ENCODE results near the gene CHPF. TPM values are rescaled to one million over a fixed set of nuclear protein-coding genes. Genes with fewer than 3 reads are reported as not detected.

The CHPF gene
- total RNA-seq, 5 donors from 2014 or later (not counting 1 experiment from before 2014, with no cell fraction given) = 5.0 to 12.8 (median 10.8) TPM

DNA sequence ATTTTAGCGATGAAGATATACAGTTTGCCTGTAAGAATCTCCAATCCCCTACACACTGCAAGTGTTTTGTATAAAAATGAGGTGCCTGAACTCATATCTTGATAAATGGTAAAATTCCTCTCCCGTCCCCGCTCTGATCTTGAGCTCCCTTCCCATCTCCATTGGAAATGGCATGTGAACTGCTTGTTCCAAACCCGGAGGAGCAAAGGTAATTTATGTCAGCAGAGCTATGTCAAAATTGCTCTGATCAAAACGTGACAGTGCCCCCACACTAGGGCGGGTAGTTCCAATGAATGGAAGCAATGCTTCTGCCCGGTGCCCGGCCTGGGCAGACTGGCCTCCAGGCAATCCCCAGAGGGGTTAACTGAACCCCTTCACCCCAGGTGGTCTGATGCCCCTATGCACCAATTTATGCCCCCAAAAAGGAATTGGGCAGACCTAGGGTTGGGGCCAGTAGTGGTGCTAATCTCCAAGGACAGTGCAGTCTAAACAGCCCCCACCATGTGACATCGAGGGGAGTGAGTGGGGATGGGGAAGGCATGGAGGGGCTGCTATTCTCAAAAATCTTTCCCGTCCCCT, 48.6 kb downstream of the CHPF start:
- no peak for ATAC-seq (replicated peaks in 1 of 4)
- Histone ChIP-seq H3K9me3 (no peaks in the 10 kb centered on the region), H3K27me3 (replicated peaks in 1 of 2; ENCODE audit: control insufficient read depth in 2 of 2, extremely low read depth in 1 of 2, insufficient read depth in 2 of 2, low read length in 1 of 2) (peaks cover 3 to 82% of the 10 kb centered on the region in 2 experiments), H3K4me3 (ENCODE audit: control insufficient read depth in 1 of 2, extremely low read depth in 1 of 2, low read length in 1 of 2) (no peak overlapping the region), H3K36me3 (ENCODE audit: control insufficient read depth in 2 of 2, extremely low read depth in 1 of 2, insufficient read depth in 1 of 2, low read length in 1 of 2) (no peaks in the 10 kb centered on the region), H3K27ac (ENCODE audit: low read length) (no peak overlapping the region), H3K4me1 (ENCODE audit: control insufficient read depth in 1 of 2, extremely low read depth in 1 of 2, insufficient read depth in 2 of 2, low read length in 2 of 2) (peaks cover 2 to 46% of the 10 kb centered on the region in 2 experiments)
- 10% methylated on average over 4 of the region's 10 CpGs for WGBS (ENCODE audit: insufficient coverage)
- Mint-ChIP-seq H3K4me3 (no peak overlapping the region), H3K4me1 (peaks cover 27 to 32% (median 31%) of the 10 kb centered on the region in 3 donors), H3K27ac (no peak overlapping the region), H3K27me3 (peaks cover 42 to 66% of the 10 kb centered on the region in 2 donors), H3K9me3 (no peaks in the 10 kb centered on the region), H3K36me3 (peaks cover 3% of the 10 kb centered on the region)
- no peak for DNase-seq
- ChIA-PET CTCF (interaction anchor here (0.9 to 3.2 kb wide), 5 partner anchors 13 to 36 kb away, joined by 3 to 29 read pairs (median 3); no protein-coding TSS in a partner anchor), POLR2A (interaction anchor here in 1 of 2 donors (0.6 kb wide), 1 partner anchor 1099 kb away, joined by 3 read pairs; no protein-coding TSS in a partner anchor)

- H3K4me1 Mint-ChIP-seq = peaks cover 12 to 14% (median 13%) of the 10 kb centered on the region in 3 donors
- H3K36me3 ChIP-seq (ENCODE audit: control insufficient read depth in 2 of 2, extremely low read depth in 1 of 2, insufficient read depth in 1 of 2, low read length in 1 of 2) = no peaks in the 10 kb centered on the region
- H3K27me3 Mint-ChIP-seq = peaks cover 36 to 64% of the 10 kb centered on the region in 2 donors
- peaks cover 2 to 28% of the 10 kb centered on the region in 2 experiments for H3K4me1 ChIP-seq (ENCODE audit: control insufficient read depth in 1 of 2, extremely low read depth in 1 of 2, insufficient read depth in 2 of 2, low read length in 2 of 2)
- H3K4me3 ChIP-seq (ENCODE audit: control insufficient read depth in 1 of 2, extremely low read depth in 1 of 2, low read length in 1 of 2) = no peak overlapping the region
- H3K27me3 ChIP-seq (replicated peaks in 1 of 2; ENCODE audit: control insufficient read depth in 2 of 2, extremely low read depth in 1 of 2, insufficient read depth in 2 of 2, low read length in 1 of 2) = peaks cover 3 to 97% of the 10 kb centered on the region in 2 experiments
- H3K9me3 ChIP-seq = no peaks in the 10 kb centered on the region
- no peak overlapping the region for H3K4me3 Mint-ChIP-seq
- no peak overlapping the region for H3K27ac Mint-ChIP-seq
- DNase-seq (no peak), ATAC-seq (replicated peaks in 1 of 4) (no peak)
- POLR2A ChIA-PET = no interaction called here
- H3K27ac ChIP-seq (ENCODE audit: low read length) = no peak overlapping the region
- H3K36me3 Mint-ChIP-seq = no peaks in the 10 kb centered on the region
- WGBS (ENCODE audit: insufficient coverage) = 100% methylated on average over 1 of the region's 5 CpGs
- CTCF ChIA-PET = interaction anchor here in 1 of 2 donors (0.8 kb wide), 1 partner anchor 17 kb away, joined by 3 read pairs; no protein-coding TSS in a partner anchor
- H3K9me3 Mint-ChIP-seq = no peaks in the 10 kb centered on the region
These were observed 50.5 kb downstream of the CHPF start for GRCh38 chr2:219493086-219493485.

DNA sequence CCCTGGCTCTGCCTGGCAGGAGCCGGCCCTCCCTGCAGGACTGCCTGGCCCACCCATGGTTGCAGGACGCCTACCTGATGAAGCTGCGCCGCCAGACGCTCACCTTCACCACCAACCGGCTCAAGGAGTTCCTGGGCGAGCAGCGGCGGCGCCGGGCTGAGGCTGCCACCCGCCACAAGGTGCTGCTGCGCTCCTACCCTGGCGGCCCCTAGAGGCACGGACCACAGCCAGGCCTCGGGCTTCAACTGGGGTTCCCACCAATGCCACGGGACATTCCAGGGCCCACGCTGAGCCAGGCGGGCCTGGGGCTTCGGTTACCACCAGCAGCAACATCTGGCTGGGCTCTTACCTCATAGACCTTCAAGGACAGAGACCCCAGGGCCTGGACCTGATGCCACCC, 51.0 kb downstream of the CHPF start:
- Histone ChIP-seq H3K4me3 (ENCODE audit: control insufficient read depth in 1 of 2, extremely low read depth in 1 of 2, low read length in 1 of 2) (no peak overlapping the region), H3K27ac (ENCODE audit: low read length) (no peak overlapping the region), H3K9me3 (no peaks in the 10 kb centered on the region), H3K4me1 (ENCODE audit: control insufficient read depth in 1 of 2, extremely low read depth in 1 of 2, insufficient read depth in 2 of 2, low read length in 2 of 2) (peaks cover 2 to 23% of the 10 kb centered on the region in 2 experiments), H3K27me3 (replicated peaks in 1 of 2; ENCODE audit: control insufficient read depth in 2 of 2, extremely low read depth in 1 of 2, insufficient read depth in 2 of 2, low read length in 1 of 2) (peaks cover 3 to 96% of the 10 kb centered on the region in 2 experiments), H3K36me3 (ENCODE audit: control insufficient read depth in 2 of 2, extremely low read depth in 1 of 2, insufficient read depth in 1 of 2, low read length in 1 of 2) (no peaks in the 10 kb centered on the region)
- no peak overlapping the region for H3K4me3 Mint-ChIP-seq
- POLR2A ChIA-PET = no interaction called here
- H3K27ac Mint-ChIP-seq = no peak overlapping the region
- H3K27me3 Mint-ChIP-seq = peaks cover 38 to 67% of the 10 kb centered on the region in 2 donors
- no peaks in the 10 kb centered on the region for H3K9me3 Mint-ChIP-seq
- no peak for ATAC-seq (replicated peaks in 1 of 4)
- WGBS (ENCODE audit: insufficient coverage) = 62% methylated on average over 17 of the region's 20 CpGs
- peaks cover 9 to 13% (median 12%) of the 10 kb centered on the region in 3 donors for H3K4me1 Mint-ChIP-seq
- no peaks in the 10 kb centered on the region for H3K36me3 Mint-ChIP-seq
- DNase-seq = no peak
- CTCF ChIA-PET = no interaction called here

DNA sequence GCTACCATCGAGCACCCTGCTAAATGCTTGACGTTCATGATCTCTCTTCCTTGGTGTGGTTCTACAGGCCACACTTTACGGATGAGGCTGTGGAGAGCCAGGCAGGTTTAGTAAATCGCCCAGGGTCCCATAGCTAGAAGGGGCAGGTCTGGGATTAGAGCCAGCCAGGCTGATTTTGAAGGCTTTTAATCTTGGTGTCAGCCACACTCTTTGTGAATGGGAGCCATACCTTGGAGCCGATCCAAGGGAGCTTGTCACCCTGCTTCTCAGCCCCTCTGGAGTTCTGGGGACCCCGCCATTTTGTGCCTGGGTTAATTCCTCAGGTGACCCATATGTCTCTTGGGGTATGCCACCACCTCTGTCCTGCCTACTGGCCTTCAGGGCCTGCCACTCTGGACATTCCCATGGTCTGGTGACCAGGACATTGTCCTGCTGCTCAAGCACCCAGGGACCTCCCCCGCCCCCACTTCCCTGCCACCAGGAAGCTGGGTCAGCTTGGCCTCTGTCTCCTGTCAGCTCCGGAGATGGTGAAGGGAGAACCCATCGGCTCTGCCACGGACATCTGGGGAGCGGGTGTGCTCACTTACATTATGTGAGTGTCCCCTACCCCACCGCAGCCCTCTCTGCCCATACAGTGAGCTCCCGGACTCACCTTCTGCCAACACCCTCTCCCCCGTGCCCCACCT, 52.2 kb downstream of the CHPF start:
- Mint-ChIP-seq H3K36me3 (no peaks in the 10 kb centered on the region), H3K27me3 (peaks cover 34 to 66% of the 10 kb centered on the region in 2 donors), H3K27ac (no peak overlapping the region), H3K9me3 (no peaks in the 10 kb centered on the region), H3K4me3 (no peak overlapping the region), H3K4me1 (peaks cover 2 to 3% (median 2%) of the 10 kb centered on the region in 3 donors)
- 71% methylated on average over 10 of the region's 14 CpGs for WGBS (ENCODE audit: insufficient coverage)
- DNase-seq (no peak), ATAC-seq (replicated peaks in 1 of 4) (no peak)
- no peak overlapping the region for H3K4me3 ChIP-seq (ENCODE audit: control insufficient read depth in 1 of 2, extremely low read depth in 1 of 2, low read length in 1 of 2)
- ChIA-PET POLR2A (no interaction called here), CTCF (interaction anchor here in 1 of 2 donors (0.5 kb wide), 1 partner anchor 50 kb away, joined by 3 read pairs; no protein-coding TSS in a partner anchor)
- peaks cover 0 to 95% of the 10 kb centered on the region in 2 experiments for H3K27me3 ChIP-seq (replicated peaks in 1 of 2; ENCODE audit: control insufficient read depth in 2 of 2, extremely low read depth in 1 of 2, insufficient read depth in 2 of 2, low read length in 1 of 2)
- H3K36me3 ChIP-seq (ENCODE audit: control insufficient read depth in 2 of 2, extremely low read depth in 1 of 2, insufficient read depth in 1 of 2, low read length in 1 of 2) = no peaks in the 10 kb centered on the region
- H3K27ac ChIP-seq (ENCODE audit: low read length) = no peak overlapping the region
- no peaks in the 10 kb centered on the region for H3K9me3 ChIP-seq
- peaks cover 0 to 11% of the 10 kb centered on the region in 2 experiments for H3K4me1 ChIP-seq (ENCODE audit: control insufficient read depth in 1 of 2, extremely low read depth in 1 of 2, insufficient read depth in 2 of 2, low read length in 2 of 2)

- no peak for DNase-seq
- H3K27me3 Mint-ChIP-seq = peaks cover 36 to 65% of the 10 kb centered on the region in 2 donors
- H3K27ac Mint-ChIP-seq = no peak overlapping the region
These were observed 52.9 kb downstream of the CHPF start for GRCh38 chr2:219490600-219491130.

GRCh38 chr2:219490186-219490585, 53.4 kb downstream of the CHPF start:
- CTCF ChIA-PET = no interaction called here
- H3K27me3 Mint-ChIP-seq = peaks cover 37 to 65% of the 10 kb centered on the region in 2 donors
- H3K4me1 Mint-ChIP-seq = peaks cover 0 to 2% (median 2%) of the 10 kb centered on the region in 3 donors

More at GRCh38 chr2:219490600-219491130, 52.9 kb downstream of the CHPF start:
- Histone ChIP-seq H3K36me3 (ENCODE audit: control insufficient read depth in 2 of 2, extremely low read depth in 1 of 2, insufficient read depth in 1 of 2, low read length in 1 of 2) (no peaks in the 10 kb centered on the region), H3K27me3 (replicated peaks in 1 of 2; ENCODE audit: control insufficient read depth in 2 of 2, extremely low read depth in 1 of 2, insufficient read depth in 2 of 2, low read length in 1 of 2) (peaks cover 4 to 95% of the 10 kb centered on the region in 2 experiments), H3K4me3 (ENCODE audit: control insufficient read depth in 1 of 2, extremely low read depth in 1 of 2, low read length in 1 of 2) (no peak overlapping the region), H3K4me1 (ENCODE audit: control insufficient read depth in 1 of 2, extremely low read depth in 1 of 2, insufficient read depth in 2 of 2, low read length in 2 of 2) (peaks cover 0 to 5% of the 10 kb centered on the region in 2 experiments), H3K27ac (ENCODE audit: low read length) (no peak overlapping the region), H3K9me3 (no peaks in the 10 kb centered on the region)
- H3K4me3 Mint-ChIP-seq = no peak overlapping the region
- POLR2A ChIA-PET = no interaction called here
- CTCF ChIA-PET = no interaction called here
- ATAC-seq (replicated peaks in 1 of 4) = no peak
- 79% methylated on average over 5 of the region's 10 CpGs for WGBS (ENCODE audit: insufficient coverage)
- H3K36me3 Mint-ChIP-seq = no peaks in the 10 kb centered on the region
- no peaks in the 10 kb centered on the region for H3K9me3 Mint-ChIP-seq
- H3K4me1 Mint-ChIP-seq = no peaks in the 10 kb centered on the region

More at GRCh38 chr2:219490186-219490585, 53.4 kb downstream of the CHPF start:
- Histone ChIP-seq H3K9me3 (no peaks in the 10 kb centered on the region), H3K36me3 (ENCODE audit: control insufficient read depth in 2 of 2, extremely low read depth in 1 of 2, insufficient read depth in 1 of 2, low read length in 1 of 2) (no peaks in the 10 kb centered on the region), H3K27me3 (replicated peaks in 1 of 2; ENCODE audit: control insufficient read depth in 2 of 2, extremely low read depth in 1 of 2, insufficient read depth in 2 of 2, low read length in 1 of 2) (peaks cover 6 to 95% of the 10 kb centered on the region in 2 experiments), H3K4me1 (ENCODE audit: control insufficient read depth in 1 of 2, extremely low read depth in 1 of 2, insufficient read depth in 2 of 2, low read length in 2 of 2) (peaks cover 0 to 1% of the 10 kb centered on the region in 2 experiments), H3K27ac (ENCODE audit: low read length) (no peak overlapping the region), H3K4me3 (ENCODE audit: control insufficient read depth in 1 of 2, extremely low read depth in 1 of 2, low read length in 1 of 2) (no peak overlapping the region)
- H3K36me3 Mint-ChIP-seq = no peaks in the 10 kb centered on the region
- DNase-seq (no peak), ATAC-seq (replicated peaks in 1 of 4) (no peak)
- no peaks in the 10 kb centered on the region for H3K9me3 Mint-ChIP-seq
- H3K27ac Mint-ChIP-seq = no peak overlapping the region
- WGBS (ENCODE audit: insufficient coverage) = 80% methylated on average over 21 of the region's 23 CpGs
- H3K4me3 Mint-ChIP-seq = no peak overlapping the region
- POLR2A ChIA-PET = no interaction called here

Data from T-cell (primary cell).